H1 (cell line): Measurements from ENCODE around the gene SHANK2. TPM values are rescaled to one million over a fixed set of nuclear protein-coding genes. Genes with fewer than 3 reads are reported as not detected.

Experiments used
- EZH2 ChIP-seq: fragments of 200-600 bp; sonication (generic); IDR thresholded peaks from 2 replicates; pipeline ENCODE4 v1.7.1; 2012; ENCODE audit warnings: low read depth, mild to moderate bottlenecking, moderate library complexity, low read length, inconsistent platforms; ENCODE audit not compliant: severe bottlenecking
- PHF8 ChIP-seq: fragments of 200-600 bp; sonication (generic); conservative IDR thresholded peaks from 2 replicates; pipeline ENCODE4 v1.7.1; 2012; ENCODE audit warnings: low read depth, mild to moderate bottlenecking, inconsistent platforms, low read length, moderate library complexity
- SIN3A ChIP-seq, 2 experiments: IDR thresholded peaks in 1 of 2; conservative IDR thresholded peaks in 1 of 2; 2 replicates each; pipeline ENCODE4 v1.6.1; 2011 to 2012; ENCODE audit warnings: low read length in 2 of 2, improper control_type of control experiment in 1 of 2, low read depth in 1 of 2, mild to moderate bottlenecking in 1 of 2
- SP2 ChIP-seq: IDR thresholded peaks from 2 replicates; pipeline ENCODE4 v1.6.1; 2012; ENCODE audit warnings: mild to moderate bottlenecking, low read length, inconsistent platforms
- polyA plus RNA-seq, 7 experiments: library from polyadenylated mRNA; depleted of rRNA in 3 of 7; stranded (reverse) in 5 of 7; unstranded in 2 of 7; fragments of >200 nt in 5 of 7; fragments of 200-250 nt in 2 of 7; gene quantifications; 1 replicate in 5 of 7; 2 replicates in 1 of 7; 4 replicates in 1 of 7; pipeline versions ENCODE4 v1.2.1 to v1.2.3, GENCODE V29; 2011 to 2013; ENCODE audit warnings: missing spikeins in 2 of 7, mixed read lengths in 2 of 7
- total RNA-seq: library from RNA; stranded (reverse); fragmentation: NEBNext Ultra II Directional; extraction: Animal tissue kit (Norgen Biotek cat#: 25700); gene quantifications from 2 replicates; pipeline ENCODE4 v1.2.1, GENCODE V29; 2021
- TF ChIP-seq, protein P1 (sequence below): fragments of 300-600 bp; sonication (generic); IDR thresholded peaks from 2 replicates; pipeline ENCODE4 v1.7.1; 2012; ENCODE audit warnings: low read length, moderate library complexity, mild to moderate bottlenecking, inconsistent platforms; ENCODE audit not compliant: insufficient replicate concordance

SHANK2 gene
- total and polyA plus RNA-seq, 2 of the 8 experiments (the other 6 are each of a cell fraction or from before 2014, with no cell fraction given), result 10.1 to 54.2 TPM

DNA sequence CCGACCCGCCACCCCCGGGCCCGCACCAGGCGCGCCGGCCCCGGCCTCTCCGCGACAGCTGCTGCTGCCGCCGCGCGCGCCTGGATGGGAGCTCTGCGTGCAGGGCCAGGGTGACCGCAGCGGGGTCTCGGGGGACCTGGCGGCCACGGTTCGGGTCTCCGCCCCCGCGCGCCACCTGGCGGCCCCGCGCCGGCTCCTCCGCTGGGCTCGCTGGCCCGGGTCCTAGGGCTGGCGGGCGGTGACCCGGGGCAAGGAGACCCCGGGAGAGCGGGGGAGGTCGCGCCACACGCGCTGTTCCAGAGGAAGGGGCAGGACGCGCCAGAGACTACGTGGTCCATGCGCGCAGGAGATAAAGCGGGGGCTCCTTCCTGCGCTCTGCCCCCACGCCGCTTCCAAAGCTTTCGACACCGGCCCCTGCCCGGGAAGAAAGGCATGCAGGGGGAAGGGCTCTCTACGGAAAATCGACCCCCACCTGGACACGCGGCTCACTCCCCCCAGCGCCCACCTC, 562 bp downstream of the SHANK2 start (continued):
- TF ChIP-seq, protein P1, sequence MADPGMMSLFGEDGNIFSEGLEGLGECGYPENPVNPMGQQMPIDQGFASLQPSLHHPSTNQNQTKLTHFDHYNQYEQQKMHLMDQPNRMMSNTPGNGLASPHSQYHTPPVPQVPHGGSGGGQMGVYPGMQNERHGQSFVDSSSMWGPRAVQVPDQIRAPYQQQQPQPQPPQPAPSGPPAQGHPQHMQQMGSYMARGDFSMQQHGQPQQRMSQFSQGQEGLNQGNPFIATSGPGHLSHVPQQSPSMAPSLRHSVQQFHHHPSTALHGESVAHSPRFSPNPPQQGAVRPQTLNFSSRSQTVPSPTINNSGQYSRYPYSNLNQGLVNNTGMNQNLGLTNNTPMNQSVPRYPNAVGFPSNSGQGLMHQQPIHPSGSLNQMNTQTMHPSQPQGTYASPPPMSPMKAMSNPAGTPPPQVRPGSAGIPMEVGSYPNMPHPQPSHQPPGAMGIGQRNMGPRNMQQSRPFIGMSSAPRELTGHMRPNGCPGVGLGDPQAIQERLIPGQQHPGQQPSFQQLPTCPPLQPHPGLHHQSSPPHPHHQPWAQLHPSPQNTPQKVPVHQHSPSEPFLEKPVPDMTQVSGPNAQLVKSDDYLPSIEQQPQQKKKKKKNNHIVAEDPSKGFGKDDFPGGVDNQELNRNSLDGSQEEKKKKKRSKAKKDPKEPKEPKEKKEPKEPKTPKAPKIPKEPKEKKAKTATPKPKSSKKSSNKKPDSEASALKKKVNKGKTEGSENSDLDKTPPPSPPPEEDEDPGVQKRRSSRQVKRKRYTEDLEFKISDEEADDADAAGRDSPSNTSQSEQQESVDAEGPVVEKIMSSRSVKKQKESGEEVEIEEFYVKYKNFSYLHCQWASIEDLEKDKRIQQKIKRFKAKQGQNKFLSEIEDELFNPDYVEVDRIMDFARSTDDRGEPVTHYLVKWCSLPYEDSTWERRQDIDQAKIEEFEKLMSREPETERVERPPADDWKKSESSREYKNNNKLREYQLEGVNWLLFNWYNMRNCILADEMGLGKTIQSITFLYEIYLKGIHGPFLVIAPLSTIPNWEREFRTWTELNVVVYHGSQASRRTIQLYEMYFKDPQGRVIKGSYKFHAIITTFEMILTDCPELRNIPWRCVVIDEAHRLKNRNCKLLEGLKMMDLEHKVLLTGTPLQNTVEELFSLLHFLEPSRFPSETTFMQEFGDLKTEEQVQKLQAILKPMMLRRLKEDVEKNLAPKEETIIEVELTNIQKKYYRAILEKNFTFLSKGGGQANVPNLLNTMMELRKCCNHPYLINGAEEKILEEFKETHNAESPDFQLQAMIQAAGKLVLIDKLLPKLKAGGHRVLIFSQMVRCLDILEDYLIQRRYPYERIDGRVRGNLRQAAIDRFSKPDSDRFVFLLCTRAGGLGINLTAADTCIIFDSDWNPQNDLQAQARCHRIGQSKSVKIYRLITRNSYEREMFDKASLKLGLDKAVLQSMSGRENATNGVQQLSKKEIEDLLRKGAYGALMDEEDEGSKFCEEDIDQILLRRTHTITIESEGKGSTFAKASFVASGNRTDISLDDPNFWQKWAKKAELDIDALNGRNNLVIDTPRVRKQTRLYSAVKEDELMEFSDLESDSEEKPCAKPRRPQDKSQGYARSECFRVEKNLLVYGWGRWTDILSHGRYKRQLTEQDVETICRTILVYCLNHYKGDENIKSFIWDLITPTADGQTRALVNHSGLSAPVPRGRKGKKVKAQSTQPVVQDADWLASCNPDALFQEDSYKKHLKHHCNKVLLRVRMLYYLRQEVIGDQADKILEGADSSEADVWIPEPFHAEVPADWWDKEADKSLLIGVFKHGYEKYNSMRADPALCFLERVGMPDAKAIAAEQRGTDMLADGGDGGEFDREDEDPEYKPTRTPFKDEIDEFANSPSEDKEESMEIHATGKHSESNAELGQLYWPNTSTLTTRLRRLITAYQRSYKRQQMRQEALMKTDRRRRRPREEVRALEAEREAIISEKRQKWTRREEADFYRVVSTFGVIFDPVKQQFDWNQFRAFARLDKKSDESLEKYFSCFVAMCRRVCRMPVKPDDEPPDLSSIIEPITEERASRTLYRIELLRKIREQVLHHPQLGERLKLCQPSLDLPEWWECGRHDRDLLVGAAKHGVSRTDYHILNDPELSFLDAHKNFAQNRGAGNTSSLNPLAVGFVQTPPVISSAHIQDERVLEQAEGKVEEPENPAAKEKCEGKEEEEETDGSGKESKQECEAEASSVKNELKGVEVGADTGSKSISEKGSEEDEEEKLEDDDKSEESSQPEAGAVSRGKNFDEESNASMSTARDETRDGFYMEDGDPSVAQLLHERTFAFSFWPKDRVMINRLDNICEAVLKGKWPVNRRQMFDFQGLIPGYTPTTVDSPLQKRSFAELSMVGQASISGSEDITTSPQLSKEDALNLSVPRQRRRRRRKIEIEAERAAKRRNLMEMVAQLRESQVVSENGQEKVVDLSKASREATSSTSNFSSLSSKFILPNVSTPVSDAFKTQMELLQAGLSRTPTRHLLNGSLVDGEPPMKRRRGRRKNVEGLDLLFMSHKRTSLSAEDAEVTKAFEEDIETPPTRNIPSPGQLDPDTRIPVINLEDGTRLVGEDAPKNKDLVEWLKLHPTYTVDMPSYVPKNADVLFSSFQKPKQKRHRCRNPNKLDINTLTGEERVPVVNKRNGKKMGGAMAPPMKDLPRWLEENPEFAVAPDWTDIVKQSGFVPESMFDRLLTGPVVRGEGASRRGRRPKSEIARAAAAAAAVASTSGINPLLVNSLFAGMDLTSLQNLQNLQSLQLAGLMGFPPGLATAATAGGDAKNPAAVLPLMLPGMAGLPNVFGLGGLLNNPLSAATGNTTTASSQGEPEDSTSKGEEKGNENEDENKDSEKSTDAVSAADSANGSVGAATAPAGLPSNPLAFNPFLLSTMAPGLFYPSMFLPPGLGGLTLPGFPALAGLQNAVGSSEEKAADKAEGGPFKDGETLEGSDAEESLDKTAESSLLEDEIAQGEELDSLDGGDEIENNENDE, result no peak
- TF ChIP-seq PHF8, result no peak
- TF ChIP-seq SIN3A (conservative IDR thresholded peaks at IDR 0.05 in 1 of 2, IDR thresholded peaks at IDR 0.05 in 1 of 2; ENCODE audit: low read depth in 1 of 2, low read length in 2 of 2), result 0 out of 4 replicates have a peak, but pooled peaks of 1 of the 2 experiments have one; percentile 6
- no peak for TF ChIP-seq SP2
- TF ChIP-seq EZH2, result no peak
